SU-DHL-6 (cell line): Measurements from ENCODE around the gene FOXF1.

Experiments used
- H2AFZ ChIP-seq: fragments of 200-600 bp; sonication (generic); 2 replicates; pipeline ENCODE4 v1.6.1; 2014; ENCODE audit warnings: low read depth, mild to moderate bottlenecking, moderate library complexity, mixed read lengths, antibody characterized with exemption, low read length; ENCODE audit not compliant: severe bottlenecking
- H3F3A ChIP-seq: fragments of 200-600 bp; shearing (Covaris generic); 2 replicates; pipeline ENCODE4 v1.6.0; 2016; ENCODE audit warnings: antibody characterized with exemption, mild to moderate bottlenecking; ENCODE audit not compliant: insufficient read depth
- H3K27ac ChIP-seq: fragments of 200-600 bp; sonication (generic); 2 replicates; pipeline ENCODE4 v1.5.1; 2016; ENCODE audit warnings: low read depth, mild to moderate bottlenecking, low read length, moderate library complexity, mixed read lengths
- H3K27me3 ChIP-seq: fragments of 200-600 bp; sonication (generic), shearing (Covaris generic); 2 replicates; pipeline ENCODE4 v1.6.0; 2014; ENCODE audit warnings: mild to moderate bottlenecking, low read length
- H3K36me3 ChIP-seq: fragments of 200-600 bp; sonication (generic); 2 replicates; pipeline ENCODE4 v1.6.1; 2014; ENCODE audit warnings: mild to moderate bottlenecking, low read length, mixed read lengths
- H3K4me2 ChIP-seq: fragments of 300-600, 200-600 bp; shearing (Covaris generic), sonication (generic); 2 replicates; pipeline ENCODE4 v1.6.0; 2014; ENCODE audit warnings: low read length, low read depth, mild to moderate bottlenecking; ENCODE audit not compliant: poor library complexity, severe bottlenecking
- H3K4me3 ChIP-seq: fragments of 200-600 bp; sonication (generic); 2 replicates; pipeline ENCODE4 v1.5.1; 2014; ENCODE audit warnings: antibody characterized with exemption, low read length, mild to moderate bottlenecking, mixed read lengths; ENCODE audit not compliant: insufficient read depth, poor library complexity, severe bottlenecking
- H3K79me2 ChIP-seq: fragments of 200-600 bp; sonication (generic); 2 replicates; pipeline ENCODE4 v1.6.1; 2014; ENCODE audit warnings: mild to moderate bottlenecking, low read length, moderate library complexity; ENCODE audit not compliant: insufficient read depth
- H3K9ac ChIP-seq: fragments of 200-600 bp; sonication (generic); 2 replicates; pipeline ENCODE4 v1.7.0; 2014; ENCODE audit warnings: mild to moderate bottlenecking, low read length
- H3K9me2 ChIP-seq: fragments of 200-600 bp; sonication (generic); replicated peaks from 2 replicates; pipeline ENCODE4 v1.6.1; 2014; ENCODE audit warnings: low read length; ENCODE audit not compliant: insufficient read depth
- H3K9me3 ChIP-seq: fragments of 200-600 bp; sonication (generic); 2 replicates; pipeline ENCODE4 v1.6.1; 2014; ENCODE audit warnings: low read length, mixed read lengths; ENCODE audit not compliant: insufficient read depth
- H4K20me1 ChIP-seq: fragments of 200-600 bp; sonication (generic); 2 replicates; pipeline ENCODE4 v1.6.1; 2014; ENCODE audit warnings: low read depth, mild to moderate bottlenecking, antibody characterized with exemption, low read length, moderate library complexity, mixed read lengths
- EZH2phosphoT487 ChIP-seq: fragments of 200-600 bp; sonication (generic), shearing (Covaris generic); conservative IDR thresholded peaks from 2 replicates; pipeline ENCODE4 v1.6.1; 2018; ENCODE audit warnings: mild to moderate bottlenecking, antibody characterized with exemption, low read length, moderate library complexity, mixed read lengths
- TF ChIP-seq, protein P1 (sequence below): fragments of 200-600 bp; sonication (generic); IDR thresholded peaks from one replicate; pipeline ENCODE4 v1.5.1; 2017; ENCODE audit warnings: antibody characterized with exemption, mild to moderate bottlenecking, low read length, moderate library complexity; ENCODE audit not compliant: insufficient read depth, poor library complexity, severe bottlenecking

Gene FOXF1

DNA sequence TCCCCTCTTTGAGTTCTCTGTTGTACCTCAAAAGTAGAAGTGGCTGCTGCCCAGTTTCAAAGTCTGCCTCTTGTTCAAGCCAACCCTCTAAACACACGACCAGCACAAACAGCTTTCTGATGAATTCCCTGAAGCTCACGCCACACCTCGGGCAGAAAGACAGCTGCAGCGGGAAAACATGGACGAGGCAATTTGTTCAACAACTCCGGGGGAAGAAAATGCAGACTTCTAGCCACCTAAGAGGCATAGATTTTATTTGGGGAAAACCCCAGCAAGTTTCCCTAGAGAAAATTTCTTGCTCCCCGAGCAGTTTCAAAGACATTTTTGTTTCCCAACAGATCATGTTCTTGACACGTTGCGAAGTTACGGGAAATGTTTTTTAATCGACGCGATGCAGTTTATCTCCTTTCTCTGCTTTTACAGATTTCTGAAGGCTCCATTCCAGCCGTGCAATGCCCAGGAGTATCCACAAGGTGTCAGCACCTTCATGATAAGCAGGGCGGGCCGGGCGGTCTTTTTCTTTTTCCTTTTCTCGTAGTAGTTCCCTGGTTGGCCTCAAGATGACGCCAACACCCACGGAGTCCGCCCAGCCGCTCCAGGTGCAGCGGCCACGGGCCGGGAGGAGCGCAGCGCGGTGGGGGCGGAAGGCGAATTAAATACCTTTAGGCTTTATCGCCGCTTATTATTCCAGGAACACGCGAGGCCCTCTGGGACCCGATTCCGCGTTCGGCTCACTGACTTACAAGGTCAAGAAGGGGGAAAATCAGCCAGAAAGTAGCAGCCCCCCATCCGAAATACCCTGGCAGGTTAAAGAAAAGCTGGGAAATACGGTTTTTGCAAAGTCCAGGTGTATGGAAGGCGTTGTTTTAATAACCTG, 53.4 kb downstream of the FOXF1 start:
- Histone ChIP-seq H2AFZ (no peak overlapping the region), H4K20me1 (no peaks in the 10 kb centered on the region), H3K4me2 (peak overlapping the region; percentile 27), H3K36me3 (no peaks in the 10 kb centered on the region), H3K4me3 (no peak overlapping the region), H3K27ac (no peak overlapping the region), H3K79me2 (no peaks in the 10 kb centered on the region), H3K9me2 (no peaks in the 10 kb centered on the region), H3K27me3 (no peaks in the 10 kb centered on the region), H3K9ac (no peak overlapping the region), H3K9me3 (no peaks in the 10 kb centered on the region), H3F3A (no peaks in the 10 kb centered on the region)
- TF ChIP-seq, protein P1, sequence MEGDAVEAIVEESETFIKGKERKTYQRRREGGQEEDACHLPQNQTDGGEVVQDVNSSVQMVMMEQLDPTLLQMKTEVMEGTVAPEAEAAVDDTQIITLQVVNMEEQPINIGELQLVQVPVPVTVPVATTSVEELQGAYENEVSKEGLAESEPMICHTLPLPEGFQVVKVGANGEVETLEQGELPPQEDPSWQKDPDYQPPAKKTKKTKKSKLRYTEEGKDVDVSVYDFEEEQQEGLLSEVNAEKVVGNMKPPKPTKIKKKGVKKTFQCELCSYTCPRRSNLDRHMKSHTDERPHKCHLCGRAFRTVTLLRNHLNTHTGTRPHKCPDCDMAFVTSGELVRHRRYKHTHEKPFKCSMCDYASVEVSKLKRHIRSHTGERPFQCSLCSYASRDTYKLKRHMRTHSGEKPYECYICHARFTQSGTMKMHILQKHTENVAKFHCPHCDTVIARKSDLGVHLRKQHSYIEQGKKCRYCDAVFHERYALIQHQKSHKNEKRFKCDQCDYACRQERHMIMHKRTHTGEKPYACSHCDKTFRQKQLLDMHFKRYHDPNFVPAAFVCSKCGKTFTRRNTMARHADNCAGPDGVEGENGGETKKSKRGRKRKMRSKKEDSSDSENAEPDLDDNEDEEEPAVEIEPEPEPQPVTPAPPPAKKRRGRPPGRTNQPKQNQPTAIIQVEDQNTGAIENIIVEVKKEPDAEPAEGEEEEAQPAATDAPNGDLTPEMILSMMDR: peak; percentile 98
- no peak for TF ChIP-seq EZH2phosphoT487
